Measurements from ENCODE around the gene SCN8A.

SCN8A gene

DNA sequence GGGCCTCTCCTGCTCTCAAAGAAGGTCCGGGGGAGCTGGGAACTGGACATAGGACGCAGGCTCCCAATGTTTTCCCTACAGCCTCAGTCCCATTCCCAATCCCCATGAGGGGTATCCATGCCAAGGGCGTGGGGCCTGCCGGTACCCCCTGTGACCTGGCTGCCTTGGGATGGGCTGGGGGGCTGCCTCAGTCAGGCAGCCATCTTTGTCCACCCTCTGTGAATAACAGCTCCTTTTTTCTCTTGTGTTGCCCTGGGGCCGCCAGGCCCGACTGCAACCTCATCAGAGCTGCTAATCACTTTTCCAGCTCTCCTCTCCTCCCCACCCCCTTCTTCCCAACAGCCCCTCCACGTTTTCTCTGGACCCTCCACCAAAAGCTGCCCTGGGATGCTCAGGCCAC is 246.3 kb downstream of the SCN8A start:
- no peak for DNase-seq

GRCh38 chr12:51838036-51838435 is 247.0 kb downstream of the SCN8A start:
- no peak for DNase-seq

- DNase-seq, result no peak
These were observed 247.7 kb downstream of the SCN8A start for GRCh38 chr12:51838762-51839161.

DNA sequence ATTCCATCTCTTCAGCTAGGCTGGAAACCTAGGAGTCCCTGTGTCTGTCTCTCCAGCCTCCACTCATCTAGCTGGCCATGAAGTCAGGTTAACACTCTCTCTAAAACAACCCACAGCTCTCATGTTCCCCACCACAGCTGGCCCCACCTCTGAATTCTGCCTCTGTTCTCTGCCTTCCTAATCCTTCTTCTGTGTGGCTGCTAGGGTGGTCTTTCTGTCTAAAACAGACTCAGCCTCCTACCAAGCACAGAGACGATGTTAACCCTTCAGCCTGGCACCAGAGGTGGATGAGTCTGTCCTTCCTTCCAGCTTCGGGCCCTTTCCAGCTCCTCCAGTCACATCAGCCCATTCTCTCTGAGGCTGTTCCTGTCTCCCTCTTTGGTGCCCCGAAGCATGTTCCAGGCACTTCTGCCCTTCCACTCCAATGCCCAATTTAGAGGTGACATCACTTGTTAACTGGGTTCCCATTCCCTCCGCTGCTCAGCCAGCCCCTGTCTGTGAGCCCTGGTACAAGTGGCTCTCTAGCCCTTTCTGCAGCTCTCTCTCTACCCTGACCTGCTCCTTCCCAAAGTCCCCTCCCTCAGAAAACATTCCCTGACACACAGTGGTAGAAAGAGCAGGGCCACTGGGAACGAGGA is 248.4 kb downstream of the SCN8A start:
- no peak for DNase-seq

- DNase-seq, result no peak
These were observed 249.9 kb downstream of the SCN8A start for GRCh38 chr12:51840966-51841365.

DNA sequence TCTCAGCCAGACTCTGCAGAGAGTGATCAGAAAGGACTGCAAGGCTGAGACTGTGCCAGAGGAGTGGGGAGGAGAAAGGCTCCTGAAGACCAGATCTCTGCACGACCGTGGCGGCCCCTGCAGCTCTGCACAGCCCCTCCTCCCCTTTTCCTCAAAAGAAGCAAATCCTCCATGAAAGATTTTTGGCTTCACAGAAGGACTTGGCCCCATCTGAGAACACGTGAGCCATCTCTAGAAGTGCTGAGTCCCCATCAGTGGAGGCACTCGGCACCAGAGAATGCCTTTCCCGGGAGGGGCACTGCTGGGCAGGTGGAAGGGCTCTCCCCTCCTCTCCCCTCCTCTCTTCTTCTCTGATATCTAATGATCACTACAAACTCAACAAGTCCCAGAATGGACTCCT is 250.7 kb downstream of the SCN8A start:
- no peak for DNase-seq

- no peak for DNase-seq
These were observed 253.8 kb downstream of the SCN8A start for GRCh38 chr12:51844854-51845253.

GRCh38 chr12:51845482-51845881 is 254.4 kb downstream of the SCN8A start:
- no peak for DNase-seq

- no peak for DNase-seq
These were observed 255.2 kb downstream of the SCN8A start for GRCh38 chr12:51846271-51846691.

DNA sequence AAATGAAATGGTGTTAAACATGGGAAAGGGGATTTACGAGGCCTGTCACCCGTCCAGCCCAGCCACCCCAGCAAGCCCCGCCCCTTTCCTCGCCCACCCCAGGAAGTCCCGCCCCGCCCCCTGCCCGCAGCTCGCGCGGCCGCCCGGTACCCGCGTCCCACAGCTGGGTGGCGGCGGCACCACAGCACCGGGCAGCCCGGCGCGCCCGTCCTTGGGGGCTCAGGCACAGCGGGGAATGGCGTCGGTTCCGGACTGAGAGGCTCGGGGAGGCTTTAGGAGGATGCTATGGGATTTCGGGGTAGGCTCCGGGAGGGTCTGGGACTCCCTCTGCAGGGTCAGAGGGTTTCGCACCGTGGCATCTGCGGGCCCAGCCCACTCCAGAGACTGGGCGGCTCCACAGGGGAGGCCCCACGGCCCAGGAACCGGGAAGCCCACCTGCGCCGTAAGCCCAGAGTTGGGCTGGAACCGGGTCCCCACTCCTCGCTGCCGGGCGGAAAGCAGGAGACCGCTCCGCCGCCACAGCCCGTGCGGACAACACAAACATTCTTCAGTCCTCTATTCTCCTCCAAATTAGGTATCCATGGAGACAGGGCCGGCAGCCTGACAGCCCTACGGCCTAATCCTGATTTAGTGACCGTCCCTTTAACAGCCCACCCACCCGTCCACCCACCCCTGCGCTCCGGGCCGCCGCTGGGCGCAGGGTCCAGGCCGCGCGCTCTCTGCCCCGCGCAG is 256.0 kb downstream of the SCN8A start:
- DNase-seq, result peak; percentile 43

DNA sequence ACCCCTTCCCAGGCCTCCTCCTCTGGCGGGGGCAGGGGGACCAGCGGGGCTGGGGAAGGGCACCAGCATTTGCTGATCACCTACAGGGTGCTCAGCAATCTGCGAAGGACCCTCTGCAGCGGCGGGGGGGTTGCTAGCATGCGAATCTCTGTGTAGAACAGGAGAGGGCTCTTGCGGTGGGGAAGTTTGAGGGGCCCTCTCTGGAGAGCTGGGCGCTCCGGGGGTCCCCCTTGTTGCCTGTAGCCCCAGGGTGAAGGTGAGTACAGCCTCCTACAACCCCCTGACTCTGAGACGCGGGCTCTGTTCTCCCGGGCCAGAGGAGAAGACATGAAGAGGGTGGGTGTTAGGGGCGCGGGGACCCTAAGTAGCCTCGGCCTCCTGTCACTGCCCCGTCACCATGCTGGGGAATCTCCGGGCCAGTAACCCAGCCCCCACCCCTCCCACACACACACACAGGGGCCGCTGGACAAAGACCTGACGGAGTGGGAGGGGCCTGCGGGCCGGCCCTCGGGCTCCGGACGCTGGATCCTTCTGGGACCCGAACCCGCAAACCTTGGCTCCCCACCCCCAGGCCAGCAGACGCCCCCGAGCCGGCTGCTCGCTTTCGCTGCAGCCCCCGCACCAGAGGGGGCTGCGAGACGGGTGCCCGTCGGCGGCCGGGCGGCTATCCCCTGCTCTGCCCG is 256.8 kb downstream of the SCN8A start:
- DNase-seq, result no peak

GRCh38 chr12:51848326-51848727 is 257.3 kb downstream of the SCN8A start, which contains the start of gene FIGNL2:
Gene FIGNL2, minus strand, starts transcription at chr12:51848718. Its CDS starts 26,305 bp downstream, at chr12:51822413.
- no peak for DNase-seq

- DNase-seq, result no peak
These were observed 258.1 kb downstream of the SCN8A start for GRCh38 chr12:51848841-51849735.

GRCh38 chr12:51850081-51850964 is 259.3 kb downstream of the SCN8A start:
- DNase-seq, result no peak

- DNase-seq, result no peak
These were observed 259.9 kb downstream of the SCN8A start for GRCh38 chr12:51850965-51851299.

- DNase-seq, result no peak
These were observed 260.5 kb downstream of the SCN8A start for GRCh38 chr12:51851413-51852124.

GRCh38 chr12:51852404-51853137 is 261.5 kb downstream of the SCN8A start:
- no peak for DNase-seq

DNA sequence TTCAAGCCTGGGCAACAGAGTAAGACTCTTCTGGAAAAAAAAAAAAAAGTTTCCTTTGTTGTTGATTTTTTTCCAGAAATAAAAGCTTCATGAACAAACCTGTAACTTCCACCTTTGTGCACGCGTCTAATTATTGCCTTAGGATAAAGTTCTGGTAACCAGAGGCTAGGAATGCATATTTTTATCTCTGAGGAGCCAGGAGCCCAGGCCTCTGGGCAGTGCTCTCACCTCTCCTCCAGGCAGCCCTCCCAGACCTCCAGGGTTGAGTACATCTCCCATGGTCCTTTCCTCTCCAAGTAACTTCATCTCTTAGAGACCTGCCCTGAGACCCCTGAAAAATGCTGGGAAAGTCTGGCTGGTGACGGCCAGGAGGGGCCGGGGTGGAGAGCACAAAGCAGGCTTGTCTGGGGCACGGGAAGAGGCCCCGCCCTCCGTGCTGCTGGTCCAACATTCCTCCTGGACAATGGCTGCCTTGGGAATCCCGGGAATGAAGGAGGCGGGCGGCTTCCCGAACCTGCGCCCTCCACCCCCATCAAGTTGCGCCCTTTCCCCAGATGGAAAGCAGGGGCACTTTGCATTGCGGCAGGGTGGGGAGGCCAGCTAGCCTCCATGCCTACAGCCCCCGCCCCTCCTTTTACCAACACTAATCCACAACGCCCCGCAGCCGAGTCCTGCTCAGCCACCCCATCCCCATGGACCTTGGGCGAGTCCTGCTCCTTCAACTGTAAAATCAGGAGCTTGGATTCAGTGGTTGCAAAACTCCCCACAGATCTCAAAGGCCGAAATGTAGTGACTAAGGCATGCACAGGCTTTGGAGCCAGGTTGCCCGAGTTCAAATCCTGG is 264.8 kb downstream of the SCN8A start:
- no peak for DNase-seq

- DNase-seq, result no peak
These were observed 270.0 kb downstream of the SCN8A start for GRCh38 chr12:51860986-51861385.

All from activated naive CD4-positive, alpha-beta T cell treated with Interleukin-2 at 50 U/mL for 16 hours (primary cell).